GM12891 (cell line): ENCODE measurements around the gene CCDC112.
"Not testable (repeated sequence)": the region's sequence is repeated elsewhere in the genome, so short reads cannot be mapped to it uniquely, and the experiment has no call there.

Source experiments
- DNase-seq: peaks from one replicate; pipeline ENCODE4 v3.0.0; 2011; ENCODE audit warnings: low spot score; ENCODE audit not compliant: insufficient read length
- FAIRE-seq: peaks from 2 replicates; lab custom pipeline; 2011; peaks lifted over from hg19 to GRCh38; lab: Jason Lieb, UNC
- PAX5 ChIP-seq: IDR thresholded peaks from 2 replicates; pipeline ENCODE4 v1.6.1; 2011; ENCODE audit warnings: low read length, moderate library complexity, mild to moderate bottlenecking; ENCODE audit not compliant: insufficient read depth, severe bottlenecking
- POLR2A ChIP-seq: IDR thresholded peaks from 2 replicates; pipeline ENCODE4 v1.6.1; 2011; ENCODE audit warnings: low read depth, low read length, control low read depth
- POLR2AphosphoS5 ChIP-seq: IDR thresholded peaks from 2 replicates; pipeline ENCODE4 v1.6.1; 2011; ENCODE audit warnings: low read depth, low read length, control low read depth
- POU2F2 ChIP-seq: IDR thresholded peaks from 2 replicates; pipeline ENCODE4 v1.6.1; 2011; ENCODE audit warnings: low read depth, mild to moderate bottlenecking, control low read depth, low read length, moderate library complexity
- SPI1 ChIP-seq: IDR thresholded peaks from 2 replicates; pipeline ENCODE4 v1.6.1; 2011; ENCODE audit warnings: low read depth, low read length, control low read depth
- TAF1 ChIP-seq: IDR thresholded peaks from 2 replicates; pipeline ENCODE4 v1.6.1; 2011; ENCODE audit warnings: low read depth, low read length, control low read depth

CCDC112 gene

GRCh38 chr5:115265220-115265619 lies 31.2 kb downstream of the CCDC112 start:
- no peak for TF ChIP-seq POLR2AphosphoS5
- DNase-seq, result no peak
- no peak for FAIRE-seq

DNA sequence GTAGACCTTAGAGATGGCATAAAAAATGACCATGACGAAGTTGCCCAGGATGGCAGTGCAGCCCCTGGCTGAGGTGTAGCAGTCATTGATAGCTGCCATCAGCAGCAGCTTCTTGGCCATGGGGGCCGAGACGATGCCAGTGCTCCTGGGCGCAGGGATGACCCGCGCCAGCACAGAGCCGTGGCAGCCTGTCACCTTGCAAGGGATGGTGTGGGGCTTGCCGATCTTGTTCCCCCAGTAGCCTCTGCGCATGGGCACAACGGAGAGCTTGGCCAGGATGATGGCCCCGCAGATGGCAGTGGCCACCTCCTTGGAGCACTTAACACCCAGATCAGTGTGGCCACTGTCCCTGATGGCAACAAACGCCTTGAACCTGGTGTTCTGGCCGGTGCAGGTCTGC lies 31.7 kb downstream of the CCDC112 start:
- TF ChIP-seq PAX5 (no peak), TAF1 (no peak), POU2F2 (no peak), POLR2A (no peak), SPI1 (no peak), POLR2AphosphoS5 (no peak)
- FAIRE-seq (no peak), DNase-seq (no peak)

GRCh38 chr5:115263078-115263380 lies 33.4 kb downstream of the CCDC112 start:
- DNase-seq (no peak), FAIRE-seq (no peak)
- TF ChIP-seq POLR2A (no peak), POLR2AphosphoS5 (no peak), SPI1 (no peak), PAX5 (no peak), TAF1 (no peak), POU2F2 (no peak)

DNA sequence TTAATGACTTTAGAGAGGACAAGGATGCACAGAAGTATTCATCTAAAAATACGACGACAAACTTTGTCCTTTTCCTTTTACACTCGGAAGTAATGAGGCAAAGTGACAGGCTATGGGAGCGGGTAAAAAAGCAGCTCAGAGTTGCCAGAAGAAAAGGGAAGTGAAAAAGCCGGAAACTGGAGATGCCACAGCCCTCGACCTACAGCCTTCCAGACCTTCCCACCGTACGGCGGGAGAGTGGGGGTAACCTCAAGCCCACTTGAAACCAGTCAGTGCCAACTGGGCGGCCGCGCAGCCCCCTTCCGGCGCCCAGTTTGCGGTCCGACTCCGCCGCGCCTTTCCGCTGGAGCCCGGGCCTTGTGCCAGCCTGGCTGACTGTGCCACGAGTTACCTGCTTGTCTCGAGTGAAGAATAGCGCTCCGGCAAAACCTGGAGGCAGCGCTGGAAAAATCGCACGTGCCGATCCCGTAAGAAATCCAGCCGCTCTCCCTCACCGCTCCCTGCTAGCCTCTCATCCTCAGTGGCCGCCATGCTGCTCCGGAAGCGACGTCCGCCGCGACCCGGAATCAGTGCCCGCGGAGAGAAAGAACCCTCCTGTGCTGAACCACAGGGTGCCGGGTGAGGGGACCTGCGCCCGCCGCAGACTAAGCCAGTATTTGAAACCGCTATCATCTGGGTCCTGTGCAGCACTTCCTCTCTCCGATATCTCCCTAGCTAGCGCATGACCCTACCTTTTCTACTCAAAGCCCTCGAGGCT lies 34.0 kb downstream of the CCDC112 start, which contains the start of gene PGGT1B:
Gene PGGT1B, minus strand, starts transcription at position 557 of the 757 bp plus-strand sequence. Its CDS starts 26 bp downstream, at position 531.
- peak; percentile 60 for DNase-seq
- FAIRE-seq, result peak; percentile 85
- peak; percentile 86 for TF ChIP-seq POLR2AphosphoS5
- TF ChIP-seq TAF1, result peak; percentile 89
- peak; percentile 91 for TF ChIP-seq POLR2A
- 0 out of 2 replicates have a peak, but pooled peaks have one; percentile 14 for TF ChIP-seq POU2F2
- peak; percentile 99 for TF ChIP-seq SPI1
- TF ChIP-seq PAX5, result no peak

GRCh38 chr5:115262011-115262320 lies 34.5 kb downstream of the CCDC112 start:
- TF ChIP-seq POLR2A (no peak), PAX5 (no peak), TAF1 (no peak), SPI1 (no peak), POU2F2 (no peak), POLR2AphosphoS5 (no peak)
- DNase-seq (peak; percentile 17), FAIRE-seq (no peak)

DNA sequence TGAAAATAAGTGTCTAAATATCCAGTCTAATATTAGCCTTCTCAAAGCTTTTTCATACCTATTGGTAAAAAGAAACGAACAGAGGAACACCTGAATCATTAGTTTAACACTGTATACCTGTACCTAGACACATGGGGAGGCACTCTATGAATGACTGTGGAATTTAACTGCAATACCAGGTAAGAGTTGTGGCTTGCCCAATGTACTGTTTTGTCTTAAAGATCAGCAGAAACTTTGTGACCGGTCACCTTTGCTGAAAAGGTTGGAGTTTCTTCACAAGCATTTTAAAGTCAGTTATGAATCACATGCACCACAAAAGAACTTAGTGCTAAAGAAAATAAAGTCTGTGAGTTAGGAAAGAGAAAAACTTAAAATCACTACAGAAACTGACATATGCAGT lies 36.2 kb downstream of the CCDC112 start:
- no peak for DNase-seq
- no peak for FAIRE-seq
- TF ChIP-seq SPI1 (no peak), POLR2A (no peak), PAX5 (no peak), POLR2AphosphoS5 (no peak), TAF1 (no peak)

GRCh38 chr5:115257981-115258380 lies 38.5 kb downstream of the CCDC112 start:
- DNase-seq (no peak), FAIRE-seq (no peak)
- TF ChIP-seq TAF1 (no peak), POU2F2 (no peak), PAX5 (no peak), SPI1 (no peak), POLR2AphosphoS5 (no peak)

DNA sequence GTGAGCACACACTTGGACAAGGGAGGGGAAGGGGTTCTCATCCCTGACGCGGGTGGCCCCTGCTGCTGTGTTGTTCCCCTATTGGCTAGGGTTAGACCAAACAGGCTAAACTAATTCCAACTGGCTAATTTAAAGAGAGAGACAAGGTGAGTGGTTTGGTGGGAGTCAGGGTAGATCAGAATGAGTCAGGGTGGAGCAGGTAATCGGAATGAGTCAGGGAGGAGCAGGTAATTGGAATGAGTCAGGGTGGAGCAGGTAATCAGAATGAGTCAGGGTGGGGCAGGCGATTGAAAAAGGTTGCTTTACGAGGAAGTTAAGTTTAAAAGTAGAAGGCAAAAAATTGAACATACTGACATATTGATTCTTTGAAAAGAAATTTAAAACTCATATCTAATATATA lies 47.1 kb downstream of the CCDC112 start:
- not testable (repeated sequence) for FAIRE-seq, DNase-seq

GRCh38 chr5:115246361-115246991 lies 50.0 kb downstream of the CCDC112 start:
- no peak for DNase-seq
- FAIRE-seq, result no peak
- TF ChIP-seq SPI1 (no peak), POU2F2 (no peak), POLR2A (no peak), POLR2AphosphoS5 (no peak), TAF1 (no peak), PAX5 (no peak)

GRCh38 chr5:115243412-115243811 lies 53.0 kb downstream of the CCDC112 start:
- no peak for TF ChIP-seq POU2F2
- TF ChIP-seq PAX5, result no peak
- TF ChIP-seq POLR2AphosphoS5, result no peak
- TF ChIP-seq TAF1, result no peak
- no peak for TF ChIP-seq POLR2A
- no peak for TF ChIP-seq SPI1
- FAIRE-seq, result peak; percentile 58
- no peak for DNase-seq
